WTC11 (cell line): Measurements from ENCODE around the gene ATG14. TPM values are rescaled to one million over a fixed set of nuclear protein-coding genes. Genes with fewer than 3 reads are reported as not detected.

ENCODE experiments used
- ATAC-seq: fragments of 200-7000 bp; cut with Tn5 transposase; 2 replicates; pipeline ENCODE4 v1.10.0; 2021; ENCODE audit warnings: mild to moderate bottlenecking, moderate library complexity
- CTCF ChIA-PET: fragments of 300-600 bp; sonication (Branson Sonifier 250); formaldehyde crosslinking; loops from one replicate; lab custom pipeline; 2021; ENCODE audit warnings: antibody characterized with exemption; lab: Charles Lee
- POLR2A ChIA-PET: fragments of 350-600 bp; sonication (Branson Sonifier 250); formaldehyde crosslinking; loops from one replicate; lab custom pipeline; 2021; ENCODE audit warnings: antibody characterized with exemption; lab: Charles Lee
- DNase-seq: peaks from one replicate; pipeline ENCODE4 v3.0.0; 2021; ENCODE audit warnings: low spot score
- H3K27ac Mint-ChIP-seq: 2 replicates; pipeline ENCODE4 v1.8.0; 2021; ENCODE audit warnings: mixed read lengths
- H3K27me3 Mint-ChIP-seq: 2 replicates; pipeline ENCODE4 v1.8.0; 2021; ENCODE audit warnings: low read depth, mild to moderate bottlenecking, moderate library complexity, mixed read lengths
- H3K36me3 Mint-ChIP-seq: 2 replicates; pipeline ENCODE4 v1.8.0; 2021; ENCODE audit warnings: mixed read lengths
- H3K4me1 Mint-ChIP-seq: 2 replicates; pipeline ENCODE4 v1.8.0; 2022; ENCODE audit warnings: mixed read lengths
- H3K4me3 Mint-ChIP-seq: 2 replicates; pipeline ENCODE4 v1.8.0; 2021; ENCODE audit warnings: mild to moderate bottlenecking, moderate library complexity, mixed read lengths
- H3K9me3 Mint-ChIP-seq: 2 replicates; pipeline ENCODE4 v1.8.0; 2021; ENCODE audit warnings: mixed read lengths
- ARID4B ChIP-seq: sonication (generic); formaldehyde crosslinking; IDR thresholded peaks from 2 replicates; pipeline ENCODE4 v1.8.0; 2023; ENCODE audit warnings: missing genetic modification reagents, mild to moderate bottlenecking, borderline replicate concordance
- ATF1 ChIP-seq: sonication (generic); formaldehyde crosslinking; IDR thresholded peaks from 2 replicates; pipeline ENCODE4 v1.8.1; 2023; ENCODE audit warnings: mild to moderate bottlenecking, moderate library complexity, missing genetic modification reagents
- CBFB ChIP-seq: sonication (generic); formaldehyde crosslinking; IDR thresholded peaks from 2 replicates; pipeline ENCODE4 v1.8.1; 2022; ENCODE audit warnings: mild to moderate bottlenecking, low read depth, missing genetic modification reagents
- CDX4 ChIP-seq: fragments of 250-450 bp; sonication (Bioruptor Pico); IDR thresholded peaks from 2 replicates; pipeline ENCODE4 v1.9.0; 2021; ENCODE audit warnings: moderate library complexity, mild to moderate bottlenecking, inconsistent platforms, borderline replicate concordance
- ELF4 ChIP-seq: sonication (generic); formaldehyde crosslinking; IDR thresholded peaks from 2 replicates; pipeline ENCODE4 v1.8.1; 2022; ENCODE audit warnings: low read depth, mild to moderate bottlenecking, moderate library complexity, missing genetic modification reagents
- ERG ChIP-seq: fragments of 250-450 bp; sonication (Bioruptor Pico); IDR thresholded peaks from 2 replicates; pipeline ENCODE4 v1.8.0; 2021; ENCODE audit warnings: mild to moderate bottlenecking
- ETV6 ChIP-seq: sonication (generic); formaldehyde crosslinking; IDR thresholded peaks from 2 replicates; pipeline ENCODE4 v1.8.1; 2022; ENCODE audit warnings: mild to moderate bottlenecking, missing genetic modification reagents
- GRHL2 ChIP-seq: fragments of 250-450 bp; sonication (Bioruptor Pico); IDR thresholded peaks from 2 replicates; pipeline ENCODE4 v1.8.0; 2022; ENCODE audit warnings: mild to moderate bottlenecking, moderate library complexity; ENCODE audit not compliant: insufficient replicate concordance, severe bottlenecking
- HMGA2 ChIP-seq: fragments of 250-450 bp; sonication (Bioruptor Pico); IDR thresholded peaks from 2 replicates; pipeline ENCODE4 v1.4.0; 2021; ENCODE audit warnings: mild to moderate bottlenecking, moderate library complexity
- IRF1 ChIP-seq: sonication (generic); formaldehyde crosslinking; IDR thresholded peaks from 2 replicates; pipeline ENCODE4 v1.8.0; 2023; ENCODE audit warnings: missing genetic modification reagents
- IRF2 ChIP-seq: sonication (generic); formaldehyde crosslinking; IDR thresholded peaks from 2 replicates; pipeline ENCODE4 v1.8.0; 2022; ENCODE audit warnings: low read depth, missing genetic modification reagents, borderline replicate concordance
- JAZF1 ChIP-seq: fragments of 250-450 bp; sonication (Bioruptor Pico); IDR thresholded peaks from 2 replicates; pipeline ENCODE4 v1.9.0; 2021; ENCODE audit warnings: moderate library complexity, mild to moderate bottlenecking, inconsistent platforms
- MLX ChIP-seq: sonication (generic); formaldehyde crosslinking; IDR thresholded peaks from 2 replicates; pipeline ENCODE4 v1.8.1; 2023; ENCODE audit warnings: mild to moderate bottlenecking, missing genetic modification reagents, moderate library complexity
- NR1H2 ChIP-seq: sonication (generic); formaldehyde crosslinking; IDR thresholded peaks from 2 replicates; pipeline ENCODE4 v1.9.0; 2021; ENCODE audit warnings: mild to moderate bottlenecking, moderate library complexity, missing genetic modification reagents
- TP53 ChIP-seq: sonication (generic); formaldehyde crosslinking; IDR thresholded peaks from 2 replicates; pipeline ENCODE4 v1.8.1; 2023; ENCODE audit warnings: mild to moderate bottlenecking, missing genetic modification reagents
- USF2 ChIP-seq: sonication (generic); formaldehyde crosslinking; IDR thresholded peaks from 2 replicates; pipeline ENCODE4 v1.8.1; 2023; ENCODE audit warnings: mild to moderate bottlenecking, missing genetic modification reagents, moderate library complexity
- ZNF416 ChIP-seq: fragments of 250-450 bp; sonication (Bioruptor Pico); IDR thresholded peaks from 2 replicates; pipeline ENCODE4 v1.9.0; 2021; ENCODE audit warnings: mild to moderate bottlenecking, inconsistent platforms
- ZNF423 ChIP-seq: fragments of 250-450 bp; sonication (Bioruptor Pico); IDR thresholded peaks from 2 replicates; pipeline ENCODE4 v2.1.2; 2022; ENCODE audit warnings: mild to moderate bottlenecking, moderate library complexity
- ZSCAN18 ChIP-seq: fragments of 250-450 bp; sonication (Bioruptor Pico); IDR thresholded peaks from 2 replicates; pipeline ENCODE4 v2.1.2; 2022; ENCODE audit warnings: mild to moderate bottlenecking, moderate library complexity
- total RNA-seq: library from RNA; stranded (reverse); gene quantifications from 3 replicates; pipeline ENCODE4 v1.2.3, GENCODE V29; 2021

ATG14 gene
- total RNA-seq, 1 experiment from 2014 or later: 10.4 TPM

GRCh38 chr14:55381561-55381960 is 30.1 kb downstream of the ATG14 start:
- H3K27me3 Mint-ChIP-seq: no peaks in the 10 kb centered on the region
- ATAC-seq (no peak), DNase-seq (no peak)
- no peaks in the 10 kb centered on the region for H3K9me3 Mint-ChIP-seq
- POLR2A ChIA-PET: no interaction called here
- no peak overlapping the region for H3K4me3 Mint-ChIP-seq
- TF ChIP-seq IRF2 (CRISPR knock-in tag) (no peak), ARID4B (CRISPR knock-in tag) (no peak), CDX4 (no peak), HMGA2 (CRISPR knock-in tag) (no peak), IRF1 (CRISPR knock-in tag) (no peak), MLX (CRISPR knock-in tag) (no peak), USF2 (CRISPR knock-in tag) (no peak), ZSCAN18 (CRISPR knock-in tag) (no peak)
- CTCF ChIA-PET: interaction anchor here (0.6 kb wide), 1 partner anchor 27 kb away, joined by 3 read pairs; no protein-coding TSS in a partner anchor
- H3K36me3 Mint-ChIP-seq: peaks cover 31% of the 10 kb centered on the region
- H3K4me1 Mint-ChIP-seq: no peaks in the 10 kb centered on the region
- no peak overlapping the region for H3K27ac Mint-ChIP-seq

GRCh38 chr14:55381040-55381439 is 30.6 kb downstream of the ATG14 start:
- no peaks in the 10 kb centered on the region for H3K4me1 Mint-ChIP-seq
- no peaks in the 10 kb centered on the region for H3K27me3 Mint-ChIP-seq
- H3K36me3 Mint-ChIP-seq: peaks cover 34% of the 10 kb centered on the region
- ChIA-PET POLR2A (no interaction called here), CTCF (no interaction called here)
- H3K27ac Mint-ChIP-seq: no peak overlapping the region
- no peak overlapping the region for H3K4me3 Mint-ChIP-seq
- DNase-seq (no peak), ATAC-seq (no peak)
- no peaks in the 10 kb centered on the region for H3K9me3 Mint-ChIP-seq
- no peak for TF ChIP-seq GRHL2 (CRISPR knock-in tag)
- TF ChIP-seq USF2 (CRISPR knock-in tag): no peak
- no peak for TF ChIP-seq CBFB
- no peak for TF ChIP-seq ZNF423
- no peak for TF ChIP-seq JAZF1 (CRISPR knock-in tag)
- TF ChIP-seq ERG: no peak
- no peak for TF ChIP-seq ETV6
- no peak for TF ChIP-seq ATF1 (CRISPR knock-in tag)
- no peak for TF ChIP-seq TP53 (CRISPR knock-in tag)
- TF ChIP-seq ELF4 (CRISPR knock-in tag): no peak
- no peak for TF ChIP-seq ZNF416 (CRISPR knock-in tag)
- TF ChIP-seq MLX (CRISPR knock-in tag): no peak
- no peak for TF ChIP-seq HMGA2 (CRISPR knock-in tag)
- no peak for TF ChIP-seq NR1H2 (CRISPR knock-in tag)
- TF ChIP-seq, all 79 proteins: peak for 0
